A549 (cell line): ENCODE measurements around the gene TRABD2A. TPM values are rescaled to one million over a fixed set of nuclear protein-coding genes. Genes with fewer than 3 reads are reported as not detected.
A peak's percentile ranks its signal among the peaks of the same experiment; 100 is the strongest.

Source experiments
- ATAC-seq, 2 experiments: fragments of 200-7000 bp in 1 of 2; fragments of >200 bp in 1 of 2; cut with Nextera tagmentation in 1 of 2; cut with Tn5 transposase in 1 of 2; 3 replicates each; pipeline versions ENCODE4 v1.8.0 to v1.9.1; 2018 to 2020; ENCODE audit warnings: mild to moderate bottlenecking in 1 of 2, moderate library complexity in 1 of 2
- CTCF ChIA-PET: fragments of 300-600 bp; sonication (Branson Sonifier 250); formaldehyde crosslinking; extraction: SDS; loops from one replicate; lab custom pipeline; 2021; ENCODE audit warnings: antibody characterized with exemption, inconsistent platforms; lab: Yijun Ruan, JAX
- POLR2A ChIA-PET: fragments of 350-600 bp; formaldehyde crosslinking; extraction: SDS; loops from one replicate; lab custom pipeline; 2021; ENCODE audit warnings: antibody characterized with exemption, inconsistent platforms; lab: Yijun Ruan, JAX
- DNase-seq, 2 experiments: peaks; one replicate each; pipeline versions ENCODE4 v3.0.0 to v3.0.0-alpha.2; 2011 to 2016; ENCODE audit warnings: low read depth in 1 of 2, low spot score in 1 of 2
- FAIRE-seq: peaks from 2 replicates; lab custom pipeline; 2011; peaks lifted over from hg19 to GRCh38; lab: Jason Lieb, UNC
- H3K27ac ChIP-seq, 2 experiments: fragments of >200 bp; sonication (Bioruptor Twin); formaldehyde crosslinking; 3 replicates each; pipeline ENCODE4 v1.5.1; 2016 to 2017
- H3K4me1 ChIP-seq: fragments of >200 bp; sonication (Bioruptor Twin); formaldehyde crosslinking; 3 replicates; pipeline ENCODE4 v1.6.1; 2016
- H3K4me2 ChIP-seq: fragments of >200 bp; sonication (Bioruptor Twin); formaldehyde crosslinking; 3 replicates; pipeline ENCODE4 v1.6.1; 2016
- H3K4me3 ChIP-seq: fragments of >200 bp; sonication (Bioruptor Twin); formaldehyde crosslinking; 3 replicates; pipeline ENCODE4 v1.5.1; 2016
- H3K9me3 ChIP-seq: fragments of >200 bp; sonication (Bioruptor Twin); formaldehyde crosslinking; 3 replicates; pipeline ENCODE4 v1.6.1; 2016
- CBX2 ChIP-seq: fragments of 200-600 bp; sonication (generic); IDR thresholded peaks from 2 replicates; pipeline ENCODE4 v1.6.1; 2016; ENCODE audit warnings: low read depth, mild to moderate bottlenecking, borderline replicate concordance
- CBX8 ChIP-seq: fragments of 200-600 bp; sonication (generic); IDR thresholded peaks from 2 replicates; pipeline ENCODE4 v1.6.1; 2016
- CHD2 ChIP-seq: fragments of 150-350 bp; IDR thresholded peaks from 2 replicates; pipeline ENCODE4 v1.6.1; 2014; ENCODE audit warnings: low read length; ENCODE audit not compliant: partially characterized antibody
- ESRRA ChIP-seq: fragments of 150-350 bp; IDR thresholded peaks from 2 replicates; pipeline ENCODE4 v1.6.1; 2014; ENCODE audit warnings: mild to moderate bottlenecking, low read length, borderline replicate concordance
- FOSB ChIP-seq: fragments of 250-450 bp; sonication (Bioruptor Pico); IDR thresholded peaks from 2 replicates; pipeline ENCODE4 v1.5.0; 2020; ENCODE audit warnings: mild to moderate bottlenecking, moderate library complexity
- GATA3 ChIP-seq: IDR thresholded peaks from 2 replicates; pipeline ENCODE4 v1.6.1; 2012; ENCODE audit warnings: borderline replicate concordance
- HOXB5 ChIP-seq: fragments of 250-450 bp; sonication (Bioruptor Pico); IDR thresholded peaks from 2 replicates; pipeline ENCODE4 v1.5.0; 2020; ENCODE audit warnings: mild to moderate bottlenecking, moderate library complexity
- JUNB ChIP-seq: fragments of >200 bp; sonication (Bioruptor Twin); formaldehyde crosslinking; IDR thresholded peaks from 2 replicates; pipeline ENCODE4 v1.6.1; 2016
- KDM1A ChIP-seq: fragments of 200-600 bp; sonication (generic); IDR thresholded peaks from 2 replicates; pipeline ENCODE4 v1.6.1; 2016; ENCODE audit warnings: low read depth, mild to moderate bottlenecking
- KDM5A ChIP-seq: fragments of 200-600 bp; sonication (generic); IDR thresholded peaks from 2 replicates; pipeline ENCODE4 v1.6.1; 2016; ENCODE audit warnings: antibody characterized with exemption, mild to moderate bottlenecking
- MAZ ChIP-seq: fragments of 150-350 bp; IDR thresholded peaks from 2 replicates; pipeline ENCODE4 v1.6.1; 2014; ENCODE audit warnings: antibody characterized with exemption, low read depth, low read length, borderline replicate concordance
- MYC ChIP-seq: IDR thresholded peaks from 2 replicates; pipeline ENCODE4 v1.6.1; 2012; ENCODE audit warnings: mild to moderate bottlenecking, inconsistent platforms, low read length, improper control_type of control experiment, borderline replicate concordance
- NFE2L2 ChIP-seq: fragments of 150-350 bp; conservative IDR thresholded peaks from 2 replicates; pipeline ENCODE4 v1.6.1; 2014; ENCODE audit warnings: low read length
- NR3C1 ChIP-seq: fragments of >200 bp; sonication (Bioruptor Twin); formaldehyde crosslinking; IDR thresholded peaks from 3 replicates; pipeline ENCODE4 v1.6.1; 2017
- TFCP2L1 ChIP-seq: fragments of 250-450 bp; sonication (Bioruptor Pico); IDR thresholded peaks from 2 replicates; pipeline ENCODE4 v1.5.0; 2021; ENCODE audit warnings: mild to moderate bottlenecking
- ZC3H11A ChIP-seq: fragments of 450-650 bp; IDR thresholded peaks from 2 replicates; pipeline ENCODE4 v1.6.1; 2014; ENCODE audit warnings: antibody characterized with exemption, mild to moderate bottlenecking
- ZFP36 ChIP-seq: fragments of 450-650 bp; IDR thresholded peaks from 2 replicates; pipeline ENCODE4 v1.6.1; 2014; ENCODE audit warnings: borderline replicate concordance; ENCODE audit not compliant: partially characterized antibody
- ZSCAN20 ChIP-seq: fragments of 250-450 bp; sonication (Bioruptor Pico); IDR thresholded peaks from 2 replicates; pipeline ENCODE4 v1.8.0; 2022; ENCODE audit warnings: mild to moderate bottlenecking, moderate library complexity
- WGBS: methylation state at CpG from one replicate; pipeline ENCODE4 v1.1.6; 2017; ENCODE audit errors: missing lambda C conversion rate; 5-methylcytosine and 5-hydroxymethylcytosine counted together
- polyA plus RNA-seq, 4 experiments: library from polyadenylated mRNA; depleted of rRNA in 3 of 4; stranded (reverse); fragments of >200 nt; fragmentation: RNase III in 1 of 4; extraction: RNeasy Plus Mini Kit Qiagen cat#74134 plus additional on column Dnase treatment in 1 of 4; gene quantifications; 2 replicates in 3 of 4; 3 replicates in 1 of 4; pipeline ENCODE4 v1.2.3, GENCODE V29; 2011 to 2017
- TF ChIP-seq, protein P1 (sequence below): fragments of >200 bp; sonication (Bioruptor Twin); formaldehyde crosslinking; IDR thresholded peaks from 3 replicates; pipeline ENCODE4 v1.5.1; 2016
- TF ChIP-seq, protein P2 (sequence below): fragments of >200 bp; sonication (Bioruptor Twin); formaldehyde crosslinking; IDR thresholded peaks from 2 replicates; pipeline ENCODE4 v1.6.1; 2016
- TF ChIP-seq, protein P3 (sequence below): fragments of >200 bp; sonication (Bioruptor Twin); formaldehyde crosslinking; IDR thresholded peaks from 3 replicates; pipeline ENCODE4 v1.6.1; 2016
- TF ChIP-seq, protein P4 (sequence below): fragments of 150-350 bp; IDR thresholded peaks from 2 replicates; pipeline ENCODE4 v1.6.1; 2014; ENCODE audit warnings: low read depth, mild to moderate bottlenecking, low read length
- TF ChIP-seq, protein P5 (sequence below): fragments of 450-650 bp; IDR thresholded peaks from 2 replicates; pipeline ENCODE4 v1.6.1; 2014; ENCODE audit warnings: antibody characterized with exemption
- TF ChIP-seq, protein P6 (sequence below): IDR thresholded peaks from 2 replicates; pipeline ENCODE4 v1.6.1; 2012; ENCODE audit warnings: low read depth, borderline replicate concordance

The TRABD2A gene
- polyA plus RNA-seq, 2 of the 4 experiments (the other 2 are of a cell fraction) = 6.1 to 7.1 TPM

DNA sequence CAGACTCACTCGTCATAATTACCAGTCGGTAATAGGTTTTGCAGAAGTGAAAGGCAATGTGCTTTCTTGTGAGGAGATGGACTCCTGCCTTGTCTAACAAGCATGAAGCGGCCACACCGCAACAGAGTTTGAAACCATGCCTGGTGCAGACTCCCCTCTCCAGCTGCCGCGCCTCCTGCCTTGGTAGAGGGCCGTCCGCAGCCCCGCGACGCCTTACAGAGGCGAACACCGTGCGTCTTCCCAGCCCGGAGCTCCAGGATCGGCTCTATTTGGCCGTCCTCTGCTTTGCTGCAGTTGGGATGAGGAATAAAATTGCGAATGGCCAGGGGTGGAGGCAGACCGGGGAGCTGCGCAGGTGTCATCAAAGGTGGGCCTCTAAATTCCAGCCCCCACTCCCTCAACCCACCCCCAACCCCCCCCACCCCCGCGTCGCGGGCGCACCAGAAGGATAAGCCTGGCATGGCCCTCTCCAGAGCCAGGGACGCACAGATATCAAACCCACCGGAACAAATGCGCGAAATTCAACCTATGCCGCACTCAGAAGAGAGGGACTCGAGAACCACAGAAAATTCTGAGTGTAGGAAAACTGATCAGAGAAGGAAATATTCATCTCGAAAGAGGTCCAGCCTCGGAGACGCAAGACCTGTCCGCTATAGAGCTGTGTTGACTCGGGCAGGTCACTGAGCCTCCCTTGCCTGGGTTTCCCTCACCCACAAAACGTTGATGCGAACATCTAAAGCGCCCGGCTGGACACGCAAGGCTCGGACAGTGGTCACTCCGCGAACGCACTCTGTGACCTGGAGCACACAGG, 1.1 kb downstream of the TRABD2A start:
- H3K4me1 ChIP-seq = peaks cover 3% of the 10 kb centered on the region
- TF ChIP-seq, protein P1, sequence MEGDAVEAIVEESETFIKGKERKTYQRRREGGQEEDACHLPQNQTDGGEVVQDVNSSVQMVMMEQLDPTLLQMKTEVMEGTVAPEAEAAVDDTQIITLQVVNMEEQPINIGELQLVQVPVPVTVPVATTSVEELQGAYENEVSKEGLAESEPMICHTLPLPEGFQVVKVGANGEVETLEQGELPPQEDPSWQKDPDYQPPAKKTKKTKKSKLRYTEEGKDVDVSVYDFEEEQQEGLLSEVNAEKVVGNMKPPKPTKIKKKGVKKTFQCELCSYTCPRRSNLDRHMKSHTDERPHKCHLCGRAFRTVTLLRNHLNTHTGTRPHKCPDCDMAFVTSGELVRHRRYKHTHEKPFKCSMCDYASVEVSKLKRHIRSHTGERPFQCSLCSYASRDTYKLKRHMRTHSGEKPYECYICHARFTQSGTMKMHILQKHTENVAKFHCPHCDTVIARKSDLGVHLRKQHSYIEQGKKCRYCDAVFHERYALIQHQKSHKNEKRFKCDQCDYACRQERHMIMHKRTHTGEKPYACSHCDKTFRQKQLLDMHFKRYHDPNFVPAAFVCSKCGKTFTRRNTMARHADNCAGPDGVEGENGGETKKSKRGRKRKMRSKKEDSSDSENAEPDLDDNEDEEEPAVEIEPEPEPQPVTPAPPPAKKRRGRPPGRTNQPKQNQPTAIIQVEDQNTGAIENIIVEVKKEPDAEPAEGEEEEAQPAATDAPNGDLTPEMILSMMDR = no peak
- TF ChIP-seq NFE2L2 (no peak), CBX2 (no peak), CHD2 (no peak), FOSB (CRISPR knock-in tag) (no peak), GATA3 (no peak), HOXB5 (no peak), ZSCAN20 (CRISPR knock-in tag) (no peak), ZC3H11A (no peak), MYC (no peak), ZFP36 (no peak), KDM1A (no peak), ESRRA (no peak), KDM5A (no peak), JUNB (no peak)
- TF ChIP-seq, protein P2, sequence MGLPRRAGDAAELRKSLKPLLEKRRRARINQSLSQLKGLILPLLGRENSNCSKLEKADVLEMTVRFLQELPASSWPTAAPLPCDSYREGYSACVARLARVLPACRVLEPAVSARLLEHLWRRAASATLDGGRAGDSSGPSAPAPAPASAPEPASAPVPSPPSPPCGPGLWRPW = no peak
- TF ChIP-seq, protein P3, sequence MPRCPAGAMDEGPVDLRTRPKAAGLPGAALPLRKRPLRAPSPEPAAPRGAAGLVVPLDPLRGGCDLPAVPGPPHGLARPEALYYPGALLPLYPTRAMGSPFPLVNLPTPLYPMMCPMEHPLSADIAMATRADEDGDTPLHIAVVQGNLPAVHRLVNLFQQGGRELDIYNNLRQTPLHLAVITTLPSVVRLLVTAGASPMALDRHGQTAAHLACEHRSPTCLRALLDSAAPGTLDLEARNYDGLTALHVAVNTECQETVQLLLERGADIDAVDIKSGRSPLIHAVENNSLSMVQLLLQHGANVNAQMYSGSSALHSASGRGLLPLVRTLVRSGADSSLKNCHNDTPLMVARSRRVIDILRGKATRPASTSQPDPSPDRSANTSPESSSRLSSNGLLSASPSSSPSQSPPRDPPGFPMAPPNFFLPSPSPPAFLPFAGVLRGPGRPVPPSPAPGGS = no peak
- TF ChIP-seq, protein P4, sequence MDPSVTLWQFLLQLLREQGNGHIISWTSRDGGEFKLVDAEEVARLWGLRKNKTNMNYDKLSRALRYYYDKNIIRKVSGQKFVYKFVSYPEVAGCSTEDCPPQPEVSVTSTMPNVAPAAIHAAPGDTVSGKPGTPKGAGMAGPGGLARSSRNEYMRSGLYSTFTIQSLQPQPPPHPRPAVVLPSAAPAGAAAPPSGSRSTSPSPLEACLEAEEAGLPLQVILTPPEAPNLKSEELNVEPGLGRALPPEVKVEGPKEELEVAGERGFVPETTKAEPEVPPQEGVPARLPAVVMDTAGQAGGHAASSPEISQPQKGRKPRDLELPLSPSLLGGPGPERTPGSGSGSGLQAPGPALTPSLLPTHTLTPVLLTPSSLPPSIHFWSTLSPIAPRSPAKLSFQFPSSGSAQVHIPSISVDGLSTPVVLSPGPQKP = no peak
- TF ChIP-seq, protein P5, sequence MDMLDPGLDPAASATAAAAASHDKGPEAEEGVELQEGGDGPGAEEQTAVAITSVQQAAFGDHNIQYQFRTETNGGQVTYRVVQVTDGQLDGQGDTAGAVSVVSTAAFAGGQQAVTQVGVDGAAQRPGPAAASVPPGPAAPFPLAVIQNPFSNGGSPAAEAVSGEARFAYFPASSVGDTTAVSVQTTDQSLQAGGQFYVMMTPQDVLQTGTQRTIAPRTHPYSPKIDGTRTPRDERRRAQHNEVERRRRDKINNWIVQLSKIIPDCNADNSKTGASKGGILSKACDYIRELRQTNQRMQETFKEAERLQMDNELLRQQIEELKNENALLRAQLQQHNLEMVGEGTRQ = no peak
- TF ChIP-seq, all 56 proteins: peak for 0
- no peak for DNase-seq
- peak overlapping the region; percentile 87 for H3K4me2 ChIP-seq
- CTCF ChIA-PET = interaction anchor here (0.5 to 3.5 kb wide), 8 partner anchors 10 to 363 kb away, joined by 3 to 14 read pairs (median 4); no protein-coding TSS in a partner anchor
- no peak for ATAC-seq
- no peaks in the 10 kb centered on the region for H3K9me3 ChIP-seq
- FAIRE-seq = no peak
- POLR2A ChIA-PET = no interaction called here
- WGBS = 87% methylated on average over 45 of the region's 45 CpGs
- H3K27ac ChIP-seq = peak overlapping the region in 1 of 2 experiments; percentile 89; a peak in 2 of 6 replicates
- H3K4me3 ChIP-seq = no peak overlapping the region

DNA sequence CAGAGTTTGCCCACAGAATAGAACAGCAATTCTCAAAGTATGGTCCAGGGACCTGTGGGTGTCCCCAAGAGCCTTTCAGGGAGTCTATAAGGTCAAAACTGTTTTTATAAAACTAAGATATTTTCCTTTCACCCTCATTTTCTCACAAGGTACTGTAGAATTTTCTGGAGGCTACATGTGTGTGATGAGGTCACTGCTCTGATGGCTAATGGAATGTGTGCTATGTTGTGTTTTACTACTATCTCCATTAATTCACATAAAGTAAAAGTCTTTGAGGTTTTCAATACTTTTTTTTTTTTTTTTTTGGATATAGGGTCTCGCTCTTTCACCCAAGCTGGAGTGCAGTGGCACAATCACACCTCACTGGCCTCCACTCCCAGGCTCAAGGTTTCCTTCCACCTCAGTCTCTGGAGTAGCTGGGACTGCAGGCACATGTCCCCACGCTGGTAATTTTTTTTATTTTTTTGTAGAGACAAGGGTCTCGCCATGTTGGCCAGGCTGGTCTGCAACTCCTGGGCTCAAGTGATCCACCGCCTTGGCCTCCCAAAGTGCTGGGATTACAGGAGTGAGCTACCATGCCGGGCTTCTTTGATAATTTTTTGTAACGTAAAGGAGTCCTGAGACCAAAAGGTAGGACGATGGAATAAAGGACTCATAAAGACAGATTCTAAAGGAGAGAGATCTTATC, 1.8 kb downstream of the TRABD2A start:
- DNase-seq = no peak
- no peaks in the 10 kb centered on the region for H3K9me3 ChIP-seq
- peaks cover 3% of the 10 kb centered on the region for H3K4me1 ChIP-seq
- H3K4me3 ChIP-seq = no peak overlapping the region
- 89% methylated on average over 7 of the region's 7 CpGs for WGBS
- CTCF ChIA-PET = interaction anchor here (0.6 to 1.8 kb wide), 5 partner anchors 10 to 362 kb away, joined by 3 to 9 read pairs (median 3); no protein-coding TSS in a partner anchor
- POLR2A ChIA-PET = no interaction called here
- FAIRE-seq = no peak
- ATAC-seq = no peak
- TF ChIP-seq MYC (no peak), TFCP2L1 (CRISPR knock-in tag) (no peak), CBX8 (no peak), NR3C1 (no peak), MAZ (no peak)
- TF ChIP-seq, protein P5 = no peak
- TF ChIP-seq, protein P2 = no peak
- TF ChIP-seq, protein P6, sequence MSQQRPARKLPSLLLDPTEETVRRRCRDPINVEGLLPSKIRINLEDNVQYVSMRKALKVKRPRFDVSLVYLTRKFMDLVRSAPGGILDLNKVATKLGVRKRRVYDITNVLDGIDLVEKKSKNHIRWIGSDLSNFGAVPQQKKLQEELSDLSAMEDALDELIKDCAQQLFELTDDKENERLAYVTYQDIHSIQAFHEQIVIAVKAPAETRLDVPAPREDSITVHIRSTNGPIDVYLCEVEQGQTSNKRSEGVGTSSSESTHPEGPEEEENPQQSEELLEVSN = no peak
- H3K27ac ChIP-seq = no peak overlapping the region
- no peak overlapping the region for H3K4me2 ChIP-seq
